HL-60 (cell line): Measurements from ENCODE around the gene GPD2.

Source experiments
- CTCF ChIP-seq: IDR thresholded peaks from one replicate; pipeline ENCODE4 v1.5.1; 2011; ENCODE audit warnings: low read length, control low read depth, inconsistent platforms; ENCODE audit not compliant: insufficient read depth
- GABPA ChIP-seq: IDR thresholded peaks from 2 replicates; pipeline ENCODE4 v1.6.1; 2012; ENCODE audit warnings: low read depth
- POLR2AphosphoS5 ChIP-seq: IDR thresholded peaks from 2 replicates; pipeline ENCODE4 v1.6.1; 2012; ENCODE audit warnings: low read depth

- no peak for TF ChIP-seq CTCF
- TF ChIP-seq POLR2AphosphoS5: peak; percentile 69
- no peak for TF ChIP-seq GABPA
These were observed 1.2 kb downstream of the GPD2 start for GRCh38 chr2:156437272-156437930.
